Amygdala (tissue), 56 donors: ENCODE results near the gene GJB3.
A peak's percentile ranks its signal among the peaks of the same experiment; 100 is the strongest.
"Not testable (repeated sequence)": the region's sequence is repeated elsewhere in the genome, so short reads cannot be mapped to it uniquely, and the experiment has no call there.

Experiments
- DNase-seq, 56 donors: peaks; one replicate each; lab custom pipeline; 2025; lab: John Stamatoyannopoulos, UW

Gene GJB3

DNA sequence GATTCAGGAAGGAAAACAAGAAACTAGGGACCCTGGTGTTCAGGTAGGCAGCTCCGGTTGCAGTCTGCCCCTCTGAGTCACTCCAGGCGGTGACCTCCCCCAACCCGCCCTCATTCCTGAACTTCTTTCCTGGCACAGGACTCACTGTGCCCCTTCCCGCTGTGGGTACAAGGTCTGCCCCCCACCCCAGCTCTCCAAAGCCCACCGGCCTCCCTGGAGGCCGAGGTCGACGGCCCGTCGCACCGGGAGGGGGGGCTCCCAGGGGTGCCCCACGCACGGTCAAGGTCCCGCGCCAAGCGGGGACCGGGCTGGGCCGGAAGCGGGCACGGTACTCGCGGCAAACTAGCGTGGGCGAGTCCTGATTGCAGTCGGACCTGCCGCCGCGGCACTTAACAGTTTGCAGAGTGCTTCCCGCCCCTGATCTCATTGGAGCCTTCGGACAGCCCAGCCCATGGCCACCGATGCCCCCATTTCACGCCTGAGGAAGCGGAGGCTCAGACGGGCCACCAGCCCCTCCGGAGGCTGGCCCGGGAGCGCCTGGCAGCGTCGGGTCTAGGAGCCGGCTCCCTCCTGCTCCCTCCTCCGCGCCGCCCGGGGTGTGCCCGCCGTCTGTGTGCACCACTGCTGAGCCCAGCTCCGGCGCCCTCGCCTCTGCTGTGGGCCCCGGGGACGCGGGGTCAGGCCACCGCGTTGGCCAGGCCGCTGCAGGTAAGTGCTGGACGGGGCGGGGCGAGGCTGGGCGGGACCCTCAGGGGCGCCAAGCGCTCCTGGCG lies at the start of gene GJB3:
TSS of gene GJB3 (plus strand) at position 144 of the 773 bp plus-strand sequence. CDS start 3,549 bp downstream, outside the sequence.
- no peak for DNase-seq

DNA sequence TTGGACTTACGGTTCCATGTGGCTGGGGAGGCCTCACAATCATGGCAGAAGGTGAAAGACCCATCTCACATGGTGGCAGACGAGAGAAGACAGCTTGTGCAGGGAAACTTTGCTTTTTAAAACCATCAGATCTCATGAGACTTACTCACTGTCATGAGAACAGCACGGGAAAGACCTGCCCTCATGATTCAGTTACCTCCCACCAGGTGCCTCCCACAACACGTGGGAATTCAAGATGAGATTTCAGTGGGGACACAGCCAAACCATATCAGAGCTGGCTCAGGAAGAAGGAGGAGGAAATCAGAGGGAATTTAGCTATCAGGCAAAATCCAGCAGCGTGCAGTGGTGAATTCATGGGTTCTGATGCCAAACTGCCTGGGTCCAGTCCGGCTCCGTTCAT lies 48.2 kb upstream of the GJB3 start:
- peak in 1 of 56 donors; percentile 18 for DNase-seq

- DNase-seq, result peak in 20 of 56 donors; percentile 10 to 41 (median 28)
These were observed 44.3 kb upstream of the GJB3 start for GRCh38 chr1:34736692-34737091.

DNA sequence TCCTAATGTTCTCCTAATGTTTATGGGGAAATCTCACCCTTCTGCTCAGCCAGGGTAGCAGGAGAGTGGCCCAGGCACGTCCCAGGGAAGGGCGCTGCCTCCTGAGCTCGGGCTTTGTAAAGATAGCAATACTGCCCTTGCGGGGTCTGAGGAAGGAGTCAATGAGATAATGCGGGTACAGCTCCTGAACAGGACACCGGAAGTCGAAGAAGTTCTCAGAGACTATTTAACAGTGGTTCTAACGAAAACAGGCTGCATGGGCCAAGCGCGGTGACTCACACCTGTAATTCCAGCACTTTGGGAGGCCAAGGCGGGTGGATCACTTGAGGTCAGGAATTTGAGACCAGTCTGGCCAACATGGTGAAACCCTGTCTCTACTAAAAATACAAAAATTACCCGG lies 43.8 kb upstream of the GJB3 start:
- not testable (repeated sequence) for DNase-seq

- DNase-seq, result no peak
These were observed 41.4 kb upstream of the GJB3 start for GRCh38 chr1:34739613-34740012.

GRCh38 chr1:34740161-34740868 lies 40.7 kb upstream of the GJB3 start:
- DNase-seq, result peak in 1 of 56 donors; percentile 6

DNA sequence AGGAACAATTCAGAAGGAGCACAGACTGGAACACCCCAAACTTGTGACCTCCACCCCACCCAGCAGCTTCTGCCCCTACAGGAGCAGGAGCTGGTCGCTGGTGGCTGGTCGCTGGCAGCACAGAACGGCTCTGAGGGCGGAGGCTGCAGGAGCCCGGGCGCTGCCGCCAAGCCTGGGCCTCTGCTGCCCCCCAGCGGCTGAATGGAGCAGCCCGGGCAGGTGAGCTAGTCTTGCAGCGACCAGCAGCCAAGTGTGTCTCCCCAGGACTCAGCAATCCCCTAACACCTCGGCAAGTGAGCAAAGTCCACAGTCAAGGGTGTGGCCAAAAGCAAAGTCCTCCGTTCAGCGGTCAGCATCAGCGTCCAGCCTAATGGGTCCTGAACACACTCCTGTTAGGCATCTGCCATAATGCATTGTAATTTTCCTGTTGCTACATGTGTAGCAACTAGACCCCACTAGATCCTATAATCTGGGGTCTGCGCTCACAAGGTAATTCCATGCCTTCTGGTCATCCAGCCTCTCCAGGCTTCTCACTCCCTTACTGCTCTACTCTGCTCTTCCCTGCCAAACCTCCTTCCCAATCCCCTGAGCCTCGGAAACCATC lies 38.2 kb upstream of the GJB3 start:
- DNase-seq, result peak in 50 of 56 donors; percentile 8 to 85 (median 53)

DNA sequence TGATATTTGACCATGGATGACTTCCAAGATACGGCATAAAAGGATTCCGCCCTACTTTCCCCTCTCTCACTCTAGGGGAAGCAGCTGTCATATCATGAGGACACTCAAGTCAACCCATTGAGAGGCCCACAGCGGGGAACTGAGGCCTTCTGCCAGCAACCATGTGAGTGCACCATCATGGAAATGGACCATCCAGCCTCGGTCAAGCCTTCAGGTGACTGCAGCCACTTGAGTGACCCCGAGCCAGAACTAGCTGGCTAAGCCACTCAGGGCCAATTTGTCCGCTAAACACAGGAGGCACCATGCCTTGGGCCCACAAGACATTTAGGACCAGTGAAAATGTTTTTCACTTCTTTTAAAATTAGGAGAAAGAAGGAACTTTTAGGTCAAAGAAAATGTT lies 37.2 kb upstream of the GJB3 start:
- DNase-seq, result no peak

GRCh38 chr1:34744851-34745250 lies 36.2 kb upstream of the GJB3 start:
- DNase-seq, result peak in 2 of 56 donors; percentile 9 to 12

DNA sequence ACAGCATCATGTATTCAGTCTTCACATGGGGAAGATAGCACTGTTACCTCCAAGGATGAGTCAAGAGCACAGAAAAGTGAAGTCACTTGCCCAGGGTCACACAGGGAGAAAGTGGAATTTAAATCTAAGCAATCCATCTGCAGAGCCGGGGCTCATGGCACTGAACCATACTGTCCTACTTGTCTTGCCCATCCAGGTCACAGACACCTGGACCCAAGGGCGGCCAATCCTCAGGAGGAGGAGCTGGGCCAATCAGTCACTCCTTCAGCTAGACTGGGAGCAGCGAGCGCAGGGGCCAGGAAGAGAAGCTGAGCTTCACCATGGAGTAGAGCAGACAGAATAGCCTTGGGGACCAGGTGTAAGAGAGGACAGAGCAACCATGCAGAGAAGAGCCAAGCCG lies 35.3 kb upstream of the GJB3 start:
- no peak for DNase-seq

- no peak for DNase-seq
These were observed 34.9 kb upstream of the GJB3 start for GRCh38 chr1:34746101-34746500.

- no peak for DNase-seq
These were observed 34.0 kb upstream of the GJB3 start for GRCh38 chr1:34746785-34747637.

DNA sequence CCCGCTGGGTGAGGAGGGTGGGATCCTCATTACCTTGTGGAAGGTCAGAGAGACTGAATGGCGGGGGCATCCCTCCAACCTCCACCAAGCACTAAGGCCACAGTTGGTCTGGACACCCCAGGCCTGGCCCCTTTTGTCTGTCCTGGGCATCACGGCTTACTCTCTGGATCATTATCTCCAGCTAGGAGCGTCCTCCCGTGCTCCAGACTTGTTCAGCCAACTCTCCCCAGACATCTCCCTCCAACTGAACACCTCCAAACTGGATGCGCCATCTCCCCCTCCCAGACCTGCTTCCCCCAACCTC lies 33.4 kb upstream of the GJB3 start:
- DNase-seq, result no peak

- DNase-seq, result no peak
These were observed 31.0 kb upstream of the GJB3 start for GRCh38 chr1:34749992-34750391.

DNA sequence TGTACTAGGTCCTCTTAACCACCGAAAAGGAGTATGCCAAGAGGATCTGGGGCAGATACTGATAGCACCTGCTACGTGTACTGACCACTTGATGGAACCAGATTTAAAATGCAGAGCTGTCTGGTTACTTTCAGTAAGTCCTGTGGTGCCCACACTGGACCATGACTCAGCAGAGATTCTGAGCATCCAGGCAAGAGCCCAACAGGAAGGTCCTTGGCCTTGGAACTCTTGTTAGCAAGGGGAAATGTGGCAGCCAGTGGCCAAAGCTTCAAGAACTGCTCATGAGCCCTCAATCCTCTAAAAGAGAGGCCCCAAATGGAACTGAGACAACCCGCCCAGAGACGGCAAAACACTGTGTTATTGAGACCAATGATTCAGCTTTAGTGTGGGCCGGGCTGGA lies 30.4 kb upstream of the GJB3 start:
- DNase-seq, result peak in 1 of 56 donors; percentile 5

DNA sequence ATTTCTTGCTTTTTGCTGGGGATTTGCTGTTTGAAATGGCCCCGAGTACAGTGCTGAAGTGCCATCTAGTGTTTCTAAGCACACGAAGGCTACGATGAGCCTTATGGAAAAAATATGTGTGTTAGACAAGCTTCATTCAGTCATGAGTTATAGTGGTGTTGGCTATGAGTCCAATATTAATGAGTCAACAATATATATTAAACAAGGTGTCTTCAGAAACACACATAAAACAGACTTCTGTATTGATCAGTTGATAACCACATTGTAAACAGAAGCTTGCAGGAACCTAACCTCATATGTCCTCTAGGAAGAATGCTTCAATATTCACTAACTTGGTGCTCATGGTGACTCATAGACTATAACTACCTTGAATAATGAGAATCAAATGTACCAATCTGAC lies 27.9 kb upstream of the GJB3 start:
- no peak for DNase-seq

DNA sequence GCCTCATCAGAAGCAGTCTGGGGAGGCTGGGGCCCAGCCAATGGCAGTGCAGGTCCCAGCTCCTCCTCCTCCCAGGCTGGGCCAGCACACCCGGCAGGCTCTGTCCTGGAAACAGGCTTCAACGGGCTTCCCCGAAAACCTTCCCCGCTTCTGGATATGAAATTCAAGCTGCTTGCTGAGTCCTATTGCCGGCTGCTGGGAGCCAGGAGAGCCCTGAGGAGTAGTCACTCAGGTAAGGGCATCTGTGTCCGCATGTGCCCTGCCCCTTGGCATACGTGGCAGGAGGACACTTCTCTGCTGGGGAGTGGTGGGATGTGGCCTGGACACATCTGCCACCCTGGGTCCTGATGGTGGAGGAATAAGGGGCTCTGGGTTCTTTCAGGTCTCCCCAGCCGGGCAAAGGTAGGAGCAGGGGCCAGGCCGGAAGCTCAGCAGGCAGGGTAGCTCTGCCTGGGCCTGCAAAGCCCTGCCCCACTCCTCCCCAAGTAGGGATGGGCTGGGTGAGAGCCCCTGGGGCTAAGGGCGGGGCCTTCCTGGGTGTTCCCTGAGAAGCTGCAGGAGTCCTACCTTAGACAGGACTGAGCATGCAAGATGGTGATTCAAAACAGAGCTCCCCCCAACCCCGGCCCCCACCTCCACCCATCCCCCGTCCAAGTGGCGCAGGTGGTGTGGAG lies 25.9 kb upstream of the GJB3 start, which contains the start of gene GJB5:
TSS of gene GJB5 (plus strand) at position 84 of the 674 bp plus-strand sequence. CDS start 2,284 bp downstream, outside the sequence.
- DNase-seq, result peak in 1 of 56 donors; percentile 17

DNA sequence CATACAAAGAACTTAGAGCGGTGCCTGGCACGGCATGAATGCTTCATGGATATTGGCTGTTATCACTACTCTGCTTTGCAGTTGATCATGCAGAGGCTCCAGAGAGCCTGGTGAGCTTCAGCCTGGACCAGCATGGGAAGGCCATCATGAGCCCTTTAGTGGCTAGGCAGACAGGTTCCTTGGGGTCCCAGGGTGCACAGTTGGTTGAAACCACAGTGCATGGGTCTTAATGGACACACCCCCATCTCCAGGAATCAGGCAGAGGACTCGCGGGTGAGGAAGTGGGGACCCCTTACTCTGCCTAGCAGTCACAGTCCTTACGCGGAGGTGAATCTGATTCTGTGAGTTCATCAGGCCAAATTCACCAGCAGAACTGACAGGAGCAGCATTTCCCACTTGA lies 25.1 kb upstream of the GJB3 start:
- DNase-seq, result no peak

DNA sequence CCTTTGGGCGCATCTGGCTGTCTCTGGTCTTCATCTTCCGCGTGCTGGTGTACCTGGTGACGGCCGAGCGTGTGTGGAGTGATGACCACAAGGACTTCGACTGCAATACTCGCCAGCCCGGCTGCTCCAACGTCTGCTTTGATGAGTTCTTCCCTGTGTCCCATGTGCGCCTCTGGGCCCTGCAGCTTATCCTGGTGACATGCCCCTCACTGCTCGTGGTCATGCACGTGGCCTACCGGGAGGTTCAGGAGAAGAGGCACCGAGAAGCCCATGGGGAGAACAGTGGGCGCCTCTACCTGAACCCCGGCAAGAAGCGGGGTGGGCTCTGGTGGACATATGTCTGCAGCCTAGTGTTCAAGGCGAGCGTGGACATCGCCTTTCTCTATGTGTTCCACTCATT lies 23.6 kb upstream of the GJB3 start:
- no peak for DNase-seq

DNA sequence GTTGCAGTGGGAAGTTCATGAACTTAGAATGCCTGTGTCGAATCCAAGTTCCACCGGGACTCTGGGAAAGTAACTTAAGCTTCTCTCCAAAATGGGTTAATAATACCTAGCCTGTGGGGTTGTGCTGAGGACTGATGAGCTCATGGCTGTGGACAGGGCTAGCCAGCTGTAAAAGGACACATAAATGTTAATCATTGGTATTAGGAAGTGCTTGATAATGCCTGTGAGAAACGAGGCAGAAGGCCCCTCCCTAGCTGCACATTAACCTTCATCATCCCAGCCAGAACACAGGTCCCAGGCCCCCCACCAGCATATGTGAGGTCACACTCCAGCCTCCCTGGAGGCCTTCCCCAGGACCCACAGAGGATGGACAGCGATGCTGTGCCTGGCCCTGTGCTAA lies 22.3 kb upstream of the GJB3 start:
- DNase-seq, result no peak
